HG03520 (cell line): ENCODE measurements around the gene MCM5.
"Not testable (repeated sequence)": the region's sequence is repeated elsewhere in the genome, so short reads cannot be mapped to it uniquely, and the experiment has no call there.

Source experiments
- ATAC-seq: cut with Tn5 transposase; IDR thresholded peaks from one replicate; pipeline ENCODE4 v1.9.1; 2021; ENCODE audit warnings: mild to moderate bottlenecking, moderate library complexity; ENCODE audit not compliant: unreplicated experiment

MCM5 gene

DNA sequence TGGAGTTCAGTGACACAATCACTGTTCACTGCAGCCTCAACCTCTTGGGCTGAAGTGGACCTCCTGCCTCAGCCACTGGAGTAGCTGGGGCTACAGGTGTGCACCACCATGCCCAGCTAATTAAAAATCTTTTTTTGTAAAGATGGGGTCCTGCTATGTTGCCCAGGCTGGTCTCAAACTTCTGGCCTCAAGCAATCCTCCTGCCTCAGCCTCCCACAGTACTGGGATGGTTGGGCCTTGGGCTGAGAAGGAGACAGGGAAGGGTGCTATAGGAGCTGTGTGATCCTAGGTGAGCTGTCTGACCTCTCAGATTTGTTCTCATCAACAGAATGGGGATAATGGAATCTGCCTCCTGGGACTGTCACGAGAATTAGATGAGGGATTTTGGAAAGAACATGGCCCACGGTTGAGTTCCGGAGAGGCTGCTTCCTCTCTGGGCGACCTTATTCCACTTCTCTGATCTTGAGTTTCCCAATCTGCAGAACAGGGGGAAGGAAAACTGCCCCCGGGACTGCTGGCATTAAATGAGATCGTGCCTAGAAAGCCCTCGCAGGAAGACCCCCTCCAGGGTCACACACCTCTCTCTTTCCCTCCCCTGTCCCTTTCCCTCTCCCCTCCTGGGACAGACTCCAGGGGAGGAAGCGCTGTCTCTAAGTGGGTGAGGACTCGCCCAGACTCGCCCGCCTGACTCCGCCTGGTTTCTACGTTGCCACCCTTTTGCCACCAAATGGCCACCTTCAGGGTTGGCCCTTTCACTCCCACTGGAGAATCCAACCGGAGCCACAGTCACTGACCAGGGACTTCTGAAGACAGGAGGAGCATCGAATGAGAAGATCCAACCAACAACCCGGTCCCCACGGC is 50.1 kb downstream of the MCM5 start:
- no peak for ATAC-seq

DNA sequence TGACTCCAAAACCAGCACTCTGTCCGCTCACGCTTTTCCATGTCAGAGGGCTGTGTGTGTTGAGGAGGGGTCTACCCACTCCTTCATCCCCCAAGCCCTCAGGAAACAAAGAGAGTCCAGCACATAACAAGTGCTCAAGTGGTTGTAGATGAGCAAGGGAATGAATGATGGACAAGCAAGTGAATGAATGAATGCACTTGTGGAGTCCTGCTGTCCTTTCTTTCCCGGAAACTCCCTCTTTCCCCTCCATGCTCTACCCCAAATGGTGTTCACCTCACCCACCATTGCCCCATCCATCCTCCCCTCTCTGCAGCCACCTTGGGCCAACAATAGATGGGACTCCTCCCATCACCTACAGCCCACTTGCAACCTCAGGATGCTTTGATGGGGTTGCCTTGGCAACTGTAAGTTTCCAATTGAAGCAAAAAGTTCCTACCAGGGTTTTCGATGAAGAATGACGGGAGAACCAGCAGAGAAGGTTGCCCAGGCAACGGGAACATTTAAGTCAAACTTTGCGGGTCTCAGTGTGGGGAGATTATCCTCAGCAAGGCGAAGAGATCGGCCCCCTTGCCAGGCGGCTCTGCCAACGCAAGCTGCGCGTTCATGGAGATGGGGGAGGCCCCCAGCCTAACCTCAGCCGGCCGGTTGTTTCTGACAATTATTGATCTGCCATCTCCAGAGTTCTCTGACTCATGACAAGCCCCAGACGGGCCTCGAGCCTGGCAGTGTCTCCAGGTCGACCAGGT is 51.1 kb downstream of the MCM5 start:
- no peak for ATAC-seq

DNA sequence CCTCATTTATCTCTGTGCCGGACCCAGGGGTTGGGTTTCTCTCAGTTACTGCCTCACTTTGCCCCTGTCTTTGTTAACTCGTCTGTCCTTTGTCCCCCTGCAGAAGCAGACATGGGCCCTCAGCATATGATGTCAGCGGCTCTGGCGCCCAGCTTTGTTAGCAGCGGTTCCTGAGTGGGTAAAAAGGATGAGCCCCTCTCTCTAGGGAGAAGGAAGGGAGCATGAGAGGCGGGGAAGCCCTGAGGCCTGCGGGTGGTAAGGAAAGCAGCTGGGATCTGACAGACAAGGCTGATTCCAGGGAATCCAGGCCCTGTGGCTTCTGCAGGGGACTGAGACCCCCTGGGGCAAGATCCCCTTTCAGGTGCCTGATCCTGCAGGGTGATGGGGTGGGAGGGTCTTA is 51.7 kb downstream of the MCM5 start:
- no peak for ATAC-seq

DNA sequence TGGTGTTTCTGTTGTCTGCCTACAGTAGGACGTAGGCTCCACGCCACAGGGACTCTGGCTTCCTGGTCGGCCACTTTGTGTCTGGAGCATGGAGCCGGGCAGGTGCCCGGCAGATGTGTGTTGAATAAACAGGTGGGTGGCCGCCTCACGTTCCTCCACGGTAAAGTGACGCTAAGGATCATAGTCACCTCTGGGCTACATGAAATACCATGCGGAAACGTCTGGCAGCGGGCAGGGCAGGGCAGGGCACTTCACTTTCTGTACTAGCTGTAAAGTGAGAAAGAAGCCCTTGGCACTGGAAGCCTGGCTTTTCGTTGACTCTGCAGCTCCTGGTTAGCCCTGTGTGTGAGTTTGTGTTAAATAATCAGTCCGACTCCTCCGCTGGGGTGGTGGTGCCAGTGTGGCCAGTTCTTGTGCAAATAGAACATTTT is 52.4 kb downstream of the MCM5 start:
- no peak for ATAC-seq

DNA sequence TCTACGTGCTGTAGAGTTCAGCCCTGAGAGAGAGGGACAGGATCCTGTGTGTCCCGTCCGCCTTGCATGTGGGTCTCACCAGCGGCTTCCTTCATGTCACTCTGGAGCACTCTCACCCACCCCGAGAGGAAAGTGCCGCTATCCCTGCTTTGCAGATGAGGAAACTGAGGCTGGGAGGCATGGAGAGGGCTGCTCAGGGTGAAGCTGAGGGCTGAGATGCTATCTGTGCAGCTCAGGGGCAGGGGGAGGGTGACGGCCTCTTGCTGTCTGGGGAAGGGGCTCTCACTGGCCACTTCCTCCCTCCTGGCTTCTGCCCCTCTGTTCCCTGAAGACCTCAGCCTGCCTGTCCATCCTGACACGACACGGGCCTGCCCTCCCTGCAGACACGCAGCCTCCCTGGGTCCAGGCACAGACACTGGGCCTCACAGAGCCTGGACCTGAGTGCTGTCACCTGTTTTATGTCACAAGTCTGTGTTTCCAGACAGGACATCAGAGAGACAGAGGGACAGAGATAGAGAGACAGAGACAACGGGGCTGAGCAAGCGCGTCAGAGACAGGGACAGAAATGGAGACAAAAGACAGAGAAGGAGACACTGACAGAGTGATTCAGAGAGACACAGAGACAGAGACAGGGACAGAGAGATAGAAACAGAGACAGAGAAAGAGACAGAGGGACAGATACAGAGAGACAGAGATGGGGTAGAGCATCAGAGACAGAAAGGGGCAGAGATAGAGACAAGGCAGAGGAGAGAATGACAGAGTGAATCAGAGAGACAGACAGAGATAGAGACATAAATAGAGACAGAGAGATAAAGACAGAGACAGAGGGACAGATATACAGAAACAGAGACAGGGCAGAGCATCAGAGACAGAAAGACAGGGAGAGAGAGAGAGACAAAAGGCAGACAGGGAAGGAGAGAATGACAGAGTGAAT is 53.1 kb downstream of the MCM5 start:
- ATAC-seq = no peak

DNA sequence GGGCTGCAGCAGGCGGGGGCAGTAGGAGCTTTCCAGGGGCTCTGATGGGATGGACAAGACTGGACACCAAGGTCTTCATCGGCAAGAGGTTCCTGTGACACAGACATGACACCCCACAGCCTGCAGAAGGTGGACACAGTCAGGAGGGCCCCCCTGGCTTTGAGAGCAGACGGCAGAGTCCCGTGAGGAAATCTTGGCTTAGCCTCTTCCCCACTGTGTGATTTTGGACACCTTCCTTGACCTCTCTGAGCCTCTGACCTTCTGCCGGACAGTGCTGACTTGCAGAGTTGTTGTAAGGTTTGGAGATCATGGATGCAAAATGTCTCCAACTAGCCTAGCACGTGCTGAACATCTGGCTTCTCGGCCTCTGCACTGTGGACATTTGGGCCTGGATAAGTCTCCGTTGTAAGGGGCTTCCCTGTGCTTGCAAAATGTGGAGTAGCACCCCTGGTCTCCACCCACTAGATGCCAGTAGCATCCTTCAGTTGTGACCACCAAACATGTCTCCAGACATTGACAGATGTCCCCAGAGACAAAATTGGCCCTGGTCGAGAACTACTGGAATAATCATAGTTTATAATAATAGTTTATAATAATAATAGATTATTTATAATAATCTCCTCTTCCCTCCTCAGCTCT is 54.6 kb downstream of the MCM5 start:
- ATAC-seq = no peak

DNA sequence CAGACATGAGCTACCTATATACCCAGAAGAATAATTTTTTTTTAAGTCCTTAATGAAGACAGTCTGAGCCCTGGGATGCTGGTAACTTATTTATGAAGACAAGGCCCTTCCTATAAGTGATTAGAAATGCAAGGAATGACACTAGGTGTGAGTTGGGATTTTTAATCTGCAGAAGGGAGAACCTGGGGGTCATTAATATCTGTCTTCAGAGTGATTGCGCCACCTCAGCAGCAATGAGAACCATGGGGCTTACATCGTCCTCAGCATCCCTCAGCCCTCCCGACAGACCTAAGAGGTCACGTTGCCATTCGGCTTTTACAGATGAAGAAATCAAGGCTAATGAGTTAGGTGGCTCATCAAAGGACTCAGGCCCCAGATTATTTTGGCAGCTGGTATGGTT is 55.6 kb downstream of the MCM5 start:
- ATAC-seq = no peak

DNA sequence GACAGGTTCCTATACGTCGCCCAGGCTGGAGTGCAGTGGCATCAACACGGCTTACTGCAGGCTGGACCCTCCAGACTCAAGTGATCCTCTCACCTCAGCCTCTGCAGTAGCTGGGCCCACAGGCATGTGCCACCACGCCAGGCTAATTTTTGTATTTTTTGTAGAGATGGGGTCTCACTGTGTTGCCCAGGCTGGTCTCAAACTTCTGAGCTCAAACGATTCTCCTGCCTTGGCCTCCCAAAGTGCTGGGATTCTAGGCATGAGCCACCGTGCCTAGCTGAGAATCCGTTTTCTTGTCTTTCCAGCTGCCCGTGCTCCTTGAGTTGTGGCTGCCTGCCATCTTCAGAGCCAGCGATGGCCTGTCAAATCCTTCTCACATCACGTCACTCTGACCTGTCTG is 56.8 kb downstream of the MCM5 start:
- no peak for ATAC-seq

DNA sequence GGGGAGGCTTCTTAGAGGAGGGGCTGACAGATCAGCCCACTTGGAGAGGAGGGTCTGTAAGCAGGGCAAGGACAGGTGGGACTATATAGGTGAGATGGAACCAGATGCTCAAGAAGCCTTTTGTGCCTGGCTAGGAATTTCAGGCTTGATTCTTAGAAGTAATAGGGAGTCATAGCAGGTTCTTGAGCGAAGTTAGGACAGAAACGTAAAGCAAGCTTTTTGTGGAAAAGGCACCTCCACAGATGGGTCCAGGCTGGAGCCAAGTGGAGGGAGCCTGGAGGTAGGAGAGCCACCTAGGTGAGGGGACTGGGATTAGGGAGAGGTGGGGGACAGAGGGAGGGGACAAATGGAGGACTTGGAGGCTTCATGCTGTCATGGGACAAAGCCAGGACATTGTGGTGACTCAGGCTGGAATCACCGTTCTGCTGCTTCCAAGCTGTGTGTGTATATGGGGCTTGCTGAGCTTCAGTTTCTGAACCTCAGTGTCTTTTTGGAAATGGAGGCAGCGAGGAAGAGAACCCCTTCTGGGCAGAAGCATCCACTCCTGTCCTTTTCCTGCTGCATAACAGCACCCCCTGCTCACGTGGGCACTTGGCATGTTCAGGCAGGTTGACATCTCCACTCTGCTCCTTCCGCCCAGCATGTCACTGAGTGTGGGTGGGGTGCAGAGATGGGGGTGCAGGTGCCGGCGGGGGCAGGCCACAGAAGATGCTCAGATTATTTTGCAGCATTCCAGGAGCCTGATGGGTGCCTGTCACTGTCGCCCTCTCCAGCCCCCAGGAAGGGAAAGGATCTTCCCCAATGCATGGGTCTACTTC is 58.0 kb downstream of the MCM5 start:
- no peak for ATAC-seq

DNA sequence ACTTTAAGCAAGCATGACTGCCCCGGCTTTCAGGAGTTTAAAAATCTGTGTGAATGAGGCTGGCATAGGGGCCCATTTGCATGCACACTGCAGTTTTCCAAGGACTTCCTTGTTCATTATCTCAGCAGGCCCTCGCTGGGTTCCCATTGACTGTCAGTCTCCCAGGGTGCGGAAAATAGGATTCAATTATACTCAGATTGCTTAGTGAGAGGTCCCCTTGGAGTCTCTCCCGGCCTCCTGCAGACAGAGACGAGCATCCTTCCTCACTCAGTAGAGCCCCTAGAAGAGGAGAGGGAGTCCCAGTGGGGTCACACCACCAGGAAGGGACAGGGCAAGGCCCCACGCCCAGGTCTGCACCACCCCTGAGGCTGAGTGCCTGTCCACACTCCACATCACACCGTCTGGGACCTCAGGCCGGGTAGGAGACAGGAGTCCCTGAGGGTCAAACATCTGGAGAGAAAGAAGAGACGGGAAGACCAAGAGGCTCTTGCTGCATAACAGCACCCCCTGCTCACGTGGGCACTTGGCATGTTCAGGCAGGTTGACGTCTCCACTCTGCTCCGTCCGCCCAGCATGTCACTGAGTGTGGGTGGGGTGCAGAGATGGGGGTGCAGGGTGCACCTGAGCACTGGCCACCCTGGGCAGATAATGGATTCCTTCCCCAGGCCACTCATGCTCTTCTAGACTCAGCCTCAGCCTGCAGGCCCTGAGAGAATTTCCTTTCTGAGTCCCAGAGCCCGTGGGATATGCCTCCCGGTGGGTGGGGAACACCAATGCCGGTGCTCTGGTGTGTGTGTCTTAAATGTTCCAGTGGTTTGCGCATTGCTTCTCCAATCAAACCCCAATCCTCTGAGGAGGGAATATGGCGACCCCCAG is 58.8 kb downstream of the MCM5 start:
- no peak for ATAC-seq

DNA sequence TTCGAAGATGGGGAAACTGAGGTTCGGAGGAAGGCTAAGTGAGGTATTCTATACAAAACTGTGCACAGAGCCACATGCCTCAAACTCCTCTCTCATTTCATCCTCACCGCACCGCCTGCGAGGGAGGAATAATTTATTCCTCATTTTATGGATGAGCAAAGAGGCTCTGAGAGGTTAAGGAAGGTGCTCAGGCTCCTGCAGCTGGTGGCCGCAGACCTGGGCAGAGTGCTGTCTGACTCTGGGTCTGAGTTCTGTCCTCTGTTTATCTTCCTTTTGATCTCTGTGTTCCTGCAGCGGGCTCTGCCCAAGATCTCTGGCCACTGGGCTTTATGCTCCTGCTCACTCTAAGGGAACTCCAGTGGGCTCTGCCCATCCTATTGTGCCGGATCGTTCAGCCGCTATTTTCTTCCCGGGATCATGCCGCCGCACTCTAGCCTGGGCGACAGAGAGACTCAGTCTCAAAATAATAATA is 59.5 kb downstream of the MCM5 start:
- ATAC-seq = no peak

DNA sequence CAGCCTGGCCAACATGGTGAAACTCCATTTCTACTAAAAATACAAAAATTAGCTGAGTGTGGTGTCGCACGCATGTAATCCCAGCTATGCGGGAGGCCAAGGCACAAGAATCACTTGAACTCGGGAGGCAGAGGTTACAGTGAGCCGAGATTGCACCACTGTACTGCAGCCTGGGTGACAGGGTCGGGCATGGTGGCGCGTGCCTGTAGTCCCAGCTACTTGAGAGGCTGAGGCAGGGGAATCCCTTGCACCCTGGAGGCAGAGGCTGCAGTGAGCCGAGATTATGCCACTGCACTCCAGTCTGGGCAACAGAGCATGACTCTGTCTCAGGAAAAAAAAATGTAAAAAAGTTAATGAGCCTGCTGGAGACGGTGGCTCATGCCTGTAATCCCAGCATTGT is 60.0 kb downstream of the MCM5 start:
- ATAC-seq = not testable (repeated sequence)

DNA sequence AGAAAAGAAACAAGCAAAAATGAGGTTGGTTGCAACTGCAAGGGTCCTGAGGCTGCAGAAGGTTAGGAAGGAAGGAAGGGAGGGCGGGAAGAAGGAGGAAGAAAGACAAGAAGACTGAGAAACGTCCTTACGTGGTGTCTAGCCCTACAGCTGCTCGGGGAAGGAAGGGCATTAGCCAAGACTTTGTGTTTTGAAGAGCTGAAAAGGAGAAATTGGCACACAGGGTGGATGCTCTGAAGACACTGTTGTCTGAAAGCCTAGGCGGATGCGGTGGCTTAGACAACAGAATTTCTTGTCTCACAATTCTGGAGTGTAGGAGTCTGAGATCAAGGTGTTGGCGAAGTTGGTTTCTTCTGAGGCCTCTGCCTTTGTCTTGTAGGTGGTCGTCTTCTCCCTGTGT is 60.7 kb downstream of the MCM5 start:
- no peak for ATAC-seq

DNA sequence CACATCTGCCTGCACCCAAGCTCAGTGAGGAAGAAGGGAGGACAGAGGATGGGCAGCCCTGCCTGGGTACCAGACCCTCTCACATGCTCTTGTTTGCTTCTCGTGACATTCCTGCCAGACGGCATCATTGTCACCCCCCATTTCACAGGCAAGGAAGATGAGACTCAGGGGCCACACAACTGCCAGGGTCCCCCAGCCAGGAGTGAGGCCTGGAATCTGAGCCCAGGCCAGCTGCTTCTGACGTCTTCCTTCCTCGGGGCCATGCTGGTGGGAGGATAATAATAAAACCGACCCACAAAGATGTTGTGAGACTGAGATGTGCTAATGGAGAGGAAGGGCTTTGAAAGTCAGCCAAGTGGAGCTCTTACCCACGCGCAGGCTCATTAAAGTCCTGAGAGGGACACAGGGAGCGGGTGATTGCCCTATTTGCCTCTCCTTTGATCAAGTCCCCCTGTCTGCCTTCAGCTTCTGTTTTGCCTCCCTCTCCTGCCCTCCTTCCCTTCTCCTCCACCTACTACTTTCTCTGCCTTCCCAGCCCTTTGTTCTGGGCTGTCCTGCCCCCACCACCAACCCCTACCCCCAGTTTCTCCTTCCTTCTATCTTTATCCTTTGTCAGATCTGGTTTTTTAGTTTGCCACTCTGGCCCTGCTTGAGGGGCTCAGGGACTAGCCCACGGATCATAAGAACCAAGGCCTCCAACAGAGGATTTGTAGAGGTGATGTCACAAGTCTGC is 62.7 kb downstream of the MCM5 start:
- ATAC-seq = no peak

DNA sequence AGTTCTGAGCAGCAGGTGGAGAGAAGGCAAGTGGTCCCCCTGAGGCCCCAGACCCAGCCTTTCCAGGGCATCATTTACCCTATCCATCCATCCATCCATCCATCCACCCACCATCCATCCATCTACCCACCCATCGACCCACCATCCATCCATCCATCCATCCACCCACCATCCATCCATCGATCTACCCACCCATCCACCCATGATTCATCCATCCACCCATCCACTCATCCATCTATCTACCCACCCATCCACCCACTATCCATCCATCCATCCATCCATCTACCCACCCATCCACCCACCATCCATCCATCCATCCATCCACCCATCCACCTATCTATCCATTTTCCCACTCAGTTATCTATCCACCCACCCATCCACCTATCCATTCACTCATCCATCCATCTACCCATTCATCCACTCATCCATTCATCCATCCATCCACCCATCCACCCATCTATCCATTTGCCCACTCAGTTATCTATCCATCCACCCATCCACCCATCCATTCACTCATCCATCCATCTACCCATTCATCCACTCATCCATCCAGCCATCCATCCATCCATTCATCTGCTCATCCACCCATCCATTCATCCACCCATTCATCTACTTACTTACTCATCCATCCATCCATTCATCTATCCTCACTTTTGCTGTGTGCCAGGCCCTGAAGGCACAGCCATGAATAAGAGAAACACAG is 63.4 kb downstream of the MCM5 start:
- no peak for ATAC-seq

DNA sequence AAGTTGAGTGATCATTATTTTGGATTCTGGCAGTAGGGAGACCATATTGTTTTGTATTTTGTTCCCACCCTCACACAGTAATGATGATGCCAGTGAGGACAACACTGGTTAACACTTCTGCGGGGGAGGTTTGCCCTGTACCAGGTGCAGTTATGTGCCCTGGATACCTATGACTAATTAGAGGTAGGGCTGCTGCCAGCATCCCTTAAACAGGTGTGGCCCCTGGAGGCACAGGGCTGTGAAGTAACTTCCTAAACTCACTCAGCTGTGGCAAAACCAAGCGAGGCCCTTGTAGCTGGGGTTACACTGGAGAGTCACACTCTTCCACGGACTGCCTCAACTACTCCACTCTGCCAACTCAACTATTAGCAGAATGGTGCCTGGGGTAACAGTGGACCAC is 64.5 kb downstream of the MCM5 start:
- no peak for ATAC-seq

DNA sequence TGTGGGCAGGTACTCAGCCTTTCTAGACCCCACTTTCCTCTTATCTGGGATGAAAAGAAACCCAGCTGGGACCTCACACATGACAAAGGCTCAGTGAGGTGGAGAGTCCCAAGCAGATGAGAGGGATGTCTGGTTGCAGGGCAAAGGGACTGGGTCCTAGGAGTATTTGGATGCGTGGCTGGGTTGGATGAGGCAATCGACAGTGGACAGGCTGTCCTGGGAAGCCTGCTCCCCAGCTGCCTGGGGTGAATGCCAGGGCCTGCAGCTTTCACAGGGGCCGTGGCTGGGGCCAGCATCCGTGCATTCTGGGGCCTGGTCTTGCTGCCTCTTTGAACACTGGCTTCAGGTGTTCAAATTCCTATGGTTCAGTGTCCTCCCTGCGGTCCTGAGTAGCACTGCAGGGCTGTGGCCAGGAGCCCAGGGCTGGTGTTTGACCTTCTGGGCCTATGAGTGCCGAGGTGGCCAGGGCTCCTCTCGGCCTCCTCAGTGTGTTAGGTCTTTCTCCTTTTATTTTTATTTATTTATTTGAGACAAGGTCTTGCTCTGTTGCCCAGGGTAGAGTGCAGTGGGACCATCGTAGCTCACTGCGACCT is 65.3 kb downstream of the MCM5 start:
- no peak for ATAC-seq
